Colon (tissue), 2 donors: ENCODE measurements around the gene PPP1R3C.

Experiments used
- FAIRE-seq: peaks from 2 replicates; lab custom pipeline; 2012; peaks lifted over from hg19 to GRCh38; lab: Jason Lieb, UNC
- donor health status: control.
- donor health status: control.

Gene PPP1R3C

DNA sequence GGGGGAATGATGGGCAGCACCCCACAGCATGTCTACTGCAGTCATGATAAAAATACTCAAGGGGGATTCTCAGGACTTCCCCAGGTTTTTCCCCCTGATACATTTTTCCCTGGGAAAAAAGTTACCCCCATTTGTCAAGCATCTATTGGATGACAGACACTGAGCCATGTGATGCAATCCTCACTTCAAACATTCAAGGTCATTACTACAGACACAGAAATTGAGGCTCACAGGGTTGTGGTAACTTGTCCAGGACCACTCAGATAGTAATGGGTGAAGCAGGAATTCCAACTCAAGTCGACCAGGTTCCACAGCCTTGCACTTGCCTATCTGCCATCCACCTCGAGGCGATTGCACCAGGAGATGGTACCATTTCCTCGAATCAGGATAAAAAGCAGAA is 31.7 kb downstream of the PPP1R3C start:
- no peak for FAIRE-seq

- no peak for FAIRE-seq
Observed at GRCh38 chr10:91598211-91598977, 34.5 kb downstream of the PPP1R3C start.

DNA sequence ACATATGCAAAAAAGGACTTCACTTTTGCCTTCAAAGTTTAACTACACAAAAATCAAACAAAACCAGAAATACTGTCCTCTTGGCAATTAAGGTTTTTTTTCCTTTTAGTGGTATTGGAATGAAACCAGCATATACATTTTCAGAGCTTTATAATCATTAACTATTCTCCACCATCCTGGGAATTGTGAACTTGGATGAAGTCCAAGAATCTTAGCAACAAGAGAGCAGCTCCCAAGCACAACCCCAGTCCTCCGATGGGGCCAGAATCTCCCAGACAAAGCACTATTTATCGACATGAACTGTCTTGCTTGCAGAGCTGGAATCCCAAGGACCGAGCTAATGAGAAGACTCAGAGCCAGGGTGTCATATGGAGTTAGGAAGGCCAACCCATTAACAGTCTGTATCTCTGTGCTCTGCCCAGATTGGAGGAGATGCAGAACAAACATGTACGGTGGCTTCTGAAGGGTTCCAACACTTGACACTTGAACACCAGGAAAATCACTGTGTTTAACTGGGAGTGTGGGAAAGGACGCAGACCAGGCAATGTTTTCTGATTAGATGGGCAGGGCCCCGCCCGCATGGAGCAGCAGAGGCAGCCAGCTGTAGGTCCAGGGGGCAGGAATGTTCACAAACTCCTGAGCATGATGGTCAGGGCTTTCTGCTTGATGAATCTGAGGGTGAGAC is 35.5 kb downstream of the PPP1R3C start:
- no peak for FAIRE-seq

- FAIRE-seq, result no peak
Observed at GRCh38 chr10:91596825-91597196, 36.1 kb downstream of the PPP1R3C start.

DNA sequence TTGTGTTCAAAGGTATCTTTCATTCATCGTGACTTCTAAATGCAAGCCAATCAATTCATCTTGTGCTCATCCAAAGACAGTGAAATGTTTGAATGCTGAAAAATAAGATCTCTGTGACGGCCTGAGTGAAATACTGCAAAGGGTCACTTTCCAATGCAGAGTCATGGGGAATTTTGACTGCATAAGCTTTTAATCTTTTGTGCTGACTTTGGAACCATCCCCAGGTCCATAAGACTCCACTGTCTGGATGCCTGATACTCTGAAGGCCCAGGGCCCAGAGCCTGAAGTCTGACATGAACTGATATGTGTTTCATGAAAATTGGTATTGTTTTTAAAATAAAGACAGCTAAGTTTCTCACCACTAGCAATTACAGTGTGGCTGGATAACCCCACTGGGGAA is 39.0 kb downstream of the PPP1R3C start:
- FAIRE-seq, result no peak

DNA sequence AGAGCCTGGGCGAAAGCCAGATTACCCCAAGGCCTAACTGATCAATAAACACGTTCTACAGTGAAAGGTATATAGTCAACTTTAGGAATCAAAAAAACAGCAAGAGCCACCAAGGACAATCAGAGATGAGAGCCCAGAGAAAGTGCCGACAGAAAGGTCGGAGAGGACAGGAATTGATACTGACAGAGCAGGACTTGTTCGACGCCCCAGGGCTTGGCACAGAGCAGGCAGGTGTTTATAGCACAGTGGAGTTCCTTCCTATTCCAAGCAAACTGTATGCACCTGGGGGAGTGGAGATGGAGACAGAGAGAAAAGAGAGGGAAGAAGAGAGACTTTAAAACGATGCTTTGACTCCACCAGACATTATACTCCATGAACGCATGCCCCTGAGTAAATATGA is 39.5 kb downstream of the PPP1R3C start:
- FAIRE-seq, result no peak

GRCh38 chr10:91592266-91592975 is 40.5 kb downstream of the PPP1R3C start:
- FAIRE-seq, result no peak

GRCh38 chr10:91591797-91592174 is 41.1 kb downstream of the PPP1R3C start:
- FAIRE-seq, result no peak

DNA sequence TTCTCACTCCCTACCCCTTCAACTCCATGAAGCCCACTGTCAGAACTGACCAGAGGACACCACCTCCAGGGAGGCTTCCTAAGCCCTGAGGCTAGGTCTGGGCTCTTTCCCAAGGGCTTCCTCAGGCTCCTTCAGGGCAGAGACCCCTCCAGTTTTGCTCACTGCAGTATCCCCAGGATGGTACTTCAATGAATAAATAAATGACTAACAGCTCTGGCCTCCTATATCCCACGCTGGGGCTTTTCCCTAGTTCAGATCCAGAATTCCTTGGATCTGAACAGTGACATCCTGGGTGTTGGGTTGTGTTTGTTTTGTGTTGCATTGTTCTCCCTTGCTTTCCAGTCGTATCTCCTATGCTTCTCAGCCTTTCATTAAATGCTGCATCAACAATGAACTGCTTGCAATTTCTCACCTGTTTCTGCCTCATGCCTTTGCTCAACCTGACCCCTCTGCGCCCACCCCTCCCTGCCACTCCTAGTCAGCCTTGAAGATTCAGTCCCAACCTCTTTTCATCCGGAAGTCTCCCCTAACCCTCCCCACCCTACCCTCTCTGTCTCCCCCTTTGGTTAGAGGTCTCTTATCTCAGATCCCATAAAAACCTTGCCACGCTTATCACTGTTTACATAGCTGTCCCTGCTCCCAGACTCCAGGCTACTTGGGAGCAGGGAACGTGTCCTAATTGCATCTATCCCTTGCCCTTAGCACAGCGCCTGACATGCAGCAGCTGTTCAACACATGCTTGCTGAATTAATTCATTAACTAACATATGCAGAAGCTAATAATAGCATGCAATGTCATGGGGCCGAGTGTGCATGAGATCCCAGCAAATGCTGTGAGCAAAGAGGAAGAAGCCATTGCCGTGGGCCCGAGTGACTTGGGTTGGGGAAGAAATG is 41.7 kb downstream of the PPP1R3C start:
- FAIRE-seq, result no peak

DNA sequence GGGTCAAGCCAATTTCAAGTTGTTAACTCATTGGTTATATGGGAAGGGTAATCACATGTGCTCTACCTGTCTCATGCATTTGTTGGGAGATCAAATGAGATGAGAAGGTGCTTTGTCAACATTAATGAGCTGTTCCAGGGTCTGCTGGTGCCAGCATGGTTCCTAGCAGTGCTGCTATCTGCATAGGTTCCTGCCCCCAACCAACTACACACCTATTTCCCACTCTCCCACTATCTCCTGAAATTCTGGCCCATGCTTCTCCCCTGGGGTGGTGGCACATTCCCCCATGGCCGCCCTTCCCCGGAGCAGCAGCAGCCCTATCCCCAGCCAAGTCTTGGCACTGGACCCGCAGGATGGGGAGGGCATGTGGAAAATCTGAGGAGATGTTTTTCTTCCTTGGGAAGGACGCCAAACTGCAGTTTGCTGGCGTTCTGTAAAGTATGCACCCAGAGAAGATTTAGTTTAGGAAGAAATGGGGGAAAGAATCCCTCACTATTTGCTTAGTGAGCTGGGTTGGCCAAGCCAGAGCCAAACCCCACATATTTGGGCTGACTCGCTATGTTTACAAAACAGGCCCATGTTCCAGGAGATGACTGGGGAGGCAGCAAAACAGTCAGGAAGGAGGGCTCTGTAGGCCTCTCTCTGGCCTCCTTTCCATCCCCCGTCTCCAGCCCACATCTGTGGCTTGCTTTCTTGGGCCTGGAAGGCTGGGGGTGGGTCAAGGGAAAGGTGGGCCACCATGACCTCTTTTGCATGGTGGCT is 42.5 kb downstream of the PPP1R3C start:
- no peak for FAIRE-seq

DNA sequence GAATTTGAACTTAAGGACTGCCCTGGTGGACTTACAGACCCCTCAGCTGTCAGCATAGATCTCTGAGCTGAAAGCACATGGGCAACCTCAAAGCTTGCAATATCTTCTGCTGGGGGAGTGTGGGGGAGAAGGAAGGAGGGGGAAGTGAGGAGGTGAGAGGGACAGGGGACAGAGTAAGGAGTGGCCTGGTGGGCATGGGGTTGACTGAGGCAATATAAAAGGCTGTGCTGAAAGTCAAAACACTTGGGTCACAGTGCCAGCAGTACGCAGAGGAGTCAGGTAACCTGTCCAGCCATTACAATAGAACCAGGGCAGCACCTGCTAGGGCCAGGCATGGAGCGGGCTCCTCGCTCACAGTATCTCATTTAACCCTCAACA is 43.2 kb downstream of the PPP1R3C start:
- FAIRE-seq, result no peak

DNA sequence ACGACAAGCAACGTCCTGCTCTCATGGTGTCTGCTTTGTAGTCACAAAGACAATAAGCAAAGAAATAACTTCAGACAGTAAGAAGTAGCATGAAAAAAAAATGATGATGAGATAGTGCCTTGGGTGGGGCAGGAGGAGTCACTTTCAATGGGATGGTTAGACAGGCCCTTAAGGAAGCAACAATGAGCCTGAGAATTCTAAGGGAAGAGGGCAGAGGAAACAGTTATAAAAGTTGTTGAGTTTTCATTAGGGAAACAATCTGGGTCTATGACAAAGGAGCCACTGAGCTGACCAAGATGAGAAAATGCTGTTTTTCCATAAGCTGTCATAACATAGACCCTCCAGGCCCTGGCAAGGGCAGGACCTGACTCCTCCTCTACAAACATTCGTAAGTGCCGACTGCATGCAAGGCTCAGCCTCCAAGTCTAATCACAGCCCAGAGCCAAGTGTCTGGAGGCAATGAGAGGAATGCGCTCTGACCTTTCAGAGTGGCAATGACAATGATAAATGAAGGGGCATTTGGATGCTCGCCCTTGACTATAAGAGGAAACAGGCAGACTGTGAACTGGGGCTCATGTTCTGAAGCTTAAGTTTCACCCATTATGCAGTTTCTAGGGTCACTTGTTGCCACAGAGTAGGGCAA is 43.7 kb downstream of the PPP1R3C start:
- FAIRE-seq, result no peak

DNA sequence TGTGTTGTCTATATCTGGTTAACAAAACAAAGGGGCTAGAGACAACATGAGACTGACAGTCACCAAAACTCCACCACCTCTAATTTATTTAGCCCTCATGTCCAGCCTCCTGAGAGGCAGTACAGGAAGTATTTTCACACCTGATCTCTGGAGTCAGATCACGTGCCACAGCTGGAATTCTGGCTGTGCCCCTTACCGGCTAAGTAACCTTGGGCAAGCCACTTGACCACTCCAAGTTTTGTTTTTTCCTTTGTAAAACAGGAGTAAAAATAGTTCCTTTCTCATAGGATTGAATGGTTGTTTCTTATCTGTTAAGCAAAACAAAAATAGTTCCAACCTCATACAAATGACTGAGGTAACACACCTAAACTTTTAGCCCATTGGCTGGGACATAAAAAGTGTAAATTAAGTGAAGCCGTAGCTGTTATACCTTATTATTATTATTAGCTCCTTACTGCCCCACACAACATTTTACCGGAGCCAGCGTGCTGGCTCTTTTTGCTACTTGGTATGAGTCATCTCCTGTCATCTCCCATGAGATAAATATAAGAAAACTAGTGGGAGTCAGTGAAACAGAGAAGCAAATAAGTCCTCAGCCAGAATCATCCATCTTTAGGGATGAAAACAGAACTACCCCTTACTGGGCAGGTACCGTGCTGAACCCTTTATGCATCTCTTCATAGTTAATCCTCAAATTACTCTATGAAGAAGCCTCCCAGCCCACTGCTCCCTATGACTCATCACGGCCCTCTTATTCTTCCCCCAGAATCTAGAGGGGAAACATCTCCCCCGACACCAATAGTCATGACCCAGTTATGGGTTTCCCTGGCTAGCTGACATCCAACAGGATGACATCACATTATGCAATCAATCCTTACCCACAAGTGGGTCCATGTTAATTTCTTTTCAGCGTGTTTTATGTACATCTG is 44.9 kb downstream of the PPP1R3C start:
- FAIRE-seq, result no peak

GRCh38 chr10:91582153-91582554 is 50.7 kb downstream of the PPP1R3C start:
- FAIRE-seq, result no peak

GRCh38 chr10:91579329-91579985 is 53.4 kb downstream of the PPP1R3C start:
- no peak for FAIRE-seq
